CD4-positive, alpha-beta T cell treated with Interleukin-17A for 1 hour (primary cell): ENCODE results near the gene PLEKHN1.
"Not testable (repeated sequence)": the region's sequence is repeated elsewhere in the genome, so short reads cannot be mapped to it uniquely, and the experiment has no call there.

Experiments
- DNase-seq: peaks from one replicate; pipeline ENCODE4 v3.0.0-alpha.2; 2020

Gene PLEKHN1

GRCh38 chr1:963746-964525, 2.3 kb upstream of the PLEKHN1 start:
- DNase-seq: no peak

GRCh38 chr1:964691-965525, 1.4 kb upstream of the PLEKHN1 start:
- DNase-seq: no peak

- DNase-seq: no peak
Observed at GRCh38 chr1:965526-966134, 652 bp upstream of the PLEKHN1 start.

GRCh38 chr1:966704-967300, 520 bp downstream of the PLEKHN1 start:
- DNase-seq: peak; percentile 73

- DNase-seq: no peak
Observed at GRCh38 chr1:967466-968343, 1.4 kb downstream of the PLEKHN1 start.

GRCh38 chr1:969260-969855, 3.1 kb downstream of the PLEKHN1 start:
- no peak for DNase-seq

- no peak for DNase-seq
Observed at GRCh38 chr1:970242-970972, 4.1 kb downstream of the PLEKHN1 start.

GRCh38 chr1:970973-971730, 4.9 kb downstream of the PLEKHN1 start:
- DNase-seq: no peak

- DNase-seq: no peak
Observed at GRCh38 chr1:971751-972506, 5.6 kb downstream of the PLEKHN1 start.

- no peak for DNase-seq
Observed at GRCh38 chr1:972726-973458, 6.6 kb downstream of the PLEKHN1 start.

- no peak for DNase-seq
Observed at GRCh38 chr1:973459-974292, 7.4 kb downstream of the PLEKHN1 start.

- DNase-seq: no peak
Observed at GRCh38 chr1:974293-974640, 8.0 kb downstream of the PLEKHN1 start.

- DNase-seq: no peak
Observed at GRCh38 chr1:974687-975328, 8.5 kb downstream of the PLEKHN1 start.

- no peak for DNase-seq
Observed at GRCh38 chr1:975365-975764, 9.1 kb downstream of the PLEKHN1 start.

- peak; percentile 74 for DNase-seq
Observed at GRCh38 chr1:975896-976683, 9.8 kb downstream of the PLEKHN1 start.

GRCh38 chr1:976791-977190, 10.5 kb downstream of the PLEKHN1 start:
- DNase-seq: not testable (repeated sequence)
